NCI-H82 treated with DMSO at 0.1 percent for 48 hours (cell line): ENCODE data around the gene CYP4F8.
A peak's percentile ranks its signal among the peaks of the same experiment; 100 is the strongest.
"Not testable (repeated sequence)": the region's sequence is repeated elsewhere in the genome, so short reads cannot be mapped to it uniquely, and the experiment has no call there.

Source experiments
- DNase-seq: peaks from one replicate; lab custom pipeline; 2025; ENCODE audit not compliant: unreplicated experiment; lab: John Stamatoyannopoulos, UW

CYP4F8 gene

DNA sequence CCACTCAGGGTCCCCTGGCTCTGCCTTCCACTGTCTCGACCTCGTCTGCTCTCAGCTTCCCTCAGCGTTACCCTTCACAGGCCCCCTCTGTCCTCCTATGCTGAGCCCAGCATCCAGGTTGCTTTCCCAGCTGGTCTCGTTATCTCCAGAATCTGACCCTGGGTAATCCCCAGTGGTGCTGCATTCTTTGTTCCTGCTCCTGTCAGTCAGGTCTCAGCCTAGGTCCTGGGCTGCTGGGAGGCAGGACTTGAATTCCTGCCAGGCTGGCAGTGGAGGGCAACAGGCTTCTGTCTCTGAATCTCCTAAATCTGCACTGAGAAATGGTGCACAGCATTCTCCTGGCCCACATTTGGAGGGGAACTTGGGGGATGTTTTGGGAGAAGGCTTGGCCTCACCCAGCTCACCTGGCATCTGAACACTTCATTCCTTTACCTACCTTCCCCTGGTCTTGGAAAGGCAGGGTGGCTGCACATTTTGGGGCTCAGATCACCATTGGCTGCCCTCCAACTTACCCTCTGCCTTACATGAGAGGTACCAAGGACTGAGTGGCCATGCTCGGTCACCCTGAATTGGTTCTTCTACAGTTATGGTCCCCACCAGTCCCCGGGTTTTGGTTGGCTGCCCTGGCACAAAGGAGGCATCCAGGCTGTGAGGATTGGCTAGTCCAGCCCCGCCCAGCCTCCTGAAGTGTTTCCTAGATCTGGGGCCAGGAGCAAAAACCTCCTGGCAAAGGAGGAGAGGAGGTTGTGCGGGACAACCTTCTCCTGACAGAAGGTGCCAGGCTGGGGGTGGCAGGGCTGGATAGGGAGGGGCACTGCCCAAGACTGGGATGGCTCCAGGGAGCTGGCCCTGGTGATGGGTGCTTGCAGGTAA, at the start of gene CYP4F8:
CYP4F8 (plus strand) TSS at position 712 of the 873 bp plus-strand sequence. CDS start 399 bp downstream, outside the sequence.
- no peak for DNase-seq

GRCh38 chr19:15570420-15570819, 44.6 kb upstream of the CYP4F8 start:
- no peak for DNase-seq

DNA sequence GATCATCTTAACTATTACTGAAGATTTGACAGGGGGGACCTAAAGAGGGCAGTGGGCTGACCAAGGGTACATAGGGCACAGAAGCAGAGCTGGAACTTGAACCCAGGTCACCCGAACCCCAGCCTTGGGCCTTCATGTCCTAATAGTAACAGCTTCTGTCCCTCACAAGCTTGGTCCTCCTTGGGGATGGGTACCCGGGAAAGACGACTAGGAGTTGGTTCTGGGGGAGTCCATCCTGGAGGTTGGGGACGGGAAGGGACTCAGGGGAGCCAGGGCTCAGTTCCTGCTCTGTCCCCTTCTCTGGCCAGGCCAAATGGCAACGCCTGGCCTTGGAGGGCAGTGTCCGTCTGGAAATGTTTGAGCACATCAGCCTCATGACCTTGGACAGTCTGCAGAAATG, 39.6 kb upstream of the CYP4F8 start:
- no peak for DNase-seq

DNA sequence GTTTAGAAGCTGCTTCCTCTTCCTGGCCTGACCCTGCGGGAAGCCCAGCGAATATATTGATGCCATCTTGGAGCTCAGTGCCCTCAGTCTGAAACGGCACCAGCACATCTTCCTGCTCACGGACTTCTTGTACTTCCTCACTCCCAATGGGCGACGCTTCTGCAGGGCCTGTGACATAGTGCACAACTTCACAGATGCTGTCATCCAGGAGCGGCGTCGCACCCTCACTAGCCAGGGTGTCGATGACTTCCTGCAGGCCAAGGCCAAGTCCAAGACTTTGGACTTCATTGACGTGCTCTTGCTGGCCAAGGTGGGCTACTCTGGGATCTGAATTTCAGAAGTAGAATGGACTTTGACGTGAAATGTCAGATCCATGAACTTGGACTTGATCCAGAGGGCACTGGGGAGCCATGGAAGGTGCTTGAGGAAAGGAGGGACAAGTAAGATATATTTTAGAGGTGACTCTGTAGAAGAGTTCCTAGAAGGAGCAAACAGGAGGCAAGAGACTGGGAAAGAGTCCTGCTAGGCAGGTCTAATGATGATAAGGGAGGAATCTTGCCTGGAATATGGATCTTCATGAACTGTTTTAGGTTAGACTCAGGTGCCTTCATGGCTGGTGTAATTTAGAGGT, 38.4 kb upstream of the CYP4F8 start:
- no peak for DNase-seq

GRCh38 chr19:15577184-15577771, 37.7 kb upstream of the CYP4F8 start:
- no peak for DNase-seq

DNA sequence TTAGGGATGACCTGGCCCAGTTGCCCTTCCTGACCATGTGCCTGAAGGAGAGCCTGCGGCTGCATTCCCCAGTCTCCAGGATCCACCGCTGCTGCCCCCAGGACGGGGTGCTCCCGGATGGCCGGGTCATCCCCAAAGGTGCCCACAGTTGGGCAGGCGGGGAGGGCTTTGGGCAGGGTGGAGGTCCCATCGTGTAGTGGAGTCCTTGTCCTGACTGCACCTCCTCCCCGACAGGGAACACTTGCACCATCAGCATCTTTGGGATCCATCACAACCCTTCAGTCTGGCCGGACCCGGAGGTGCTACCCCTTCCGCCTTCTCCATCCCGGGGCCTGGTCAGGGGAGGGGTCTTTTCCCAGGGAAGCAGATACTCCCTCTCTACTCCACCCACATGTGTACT, 31.7 kb upstream of the CYP4F8 start:
- DNase-seq: no peak

- no peak for DNase-seq
These were observed 30.9 kb upstream of the CYP4F8 start for GRCh38 chr19:15584095-15584494.

DNA sequence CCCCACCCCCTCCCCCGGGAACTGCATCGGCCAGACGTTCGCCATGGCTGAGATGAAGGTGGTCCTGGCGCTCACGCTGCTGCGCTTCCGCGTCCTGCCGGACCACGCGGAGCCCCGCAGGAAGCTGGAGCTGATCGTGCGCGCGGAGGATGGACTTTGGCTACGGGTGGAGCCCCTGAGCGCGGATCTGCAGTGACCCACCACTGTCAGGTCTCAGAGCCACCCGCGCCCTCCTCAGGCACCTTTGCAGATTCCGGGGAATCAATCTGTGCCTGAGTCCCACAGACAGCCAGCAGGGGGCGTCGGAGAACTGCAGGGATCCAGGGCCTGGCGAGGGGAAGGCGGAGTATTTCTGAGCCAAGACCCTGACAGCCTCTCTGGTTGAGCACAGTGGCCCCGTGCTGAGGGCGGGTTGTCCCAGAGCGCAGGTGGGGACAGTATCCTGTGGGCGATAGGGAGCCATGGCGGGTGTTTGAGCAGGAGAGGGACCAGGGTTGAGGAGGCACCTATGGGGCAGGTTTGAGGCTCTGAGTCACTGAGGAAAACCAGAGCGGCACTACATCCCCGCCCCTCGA, 30.4 kb upstream of the CYP4F8 start:
- peak; percentile 23 for DNase-seq

GRCh38 chr19:15587663-15588062, 27.4 kb upstream of the CYP4F8 start:
- no peak for DNase-seq

DNA sequence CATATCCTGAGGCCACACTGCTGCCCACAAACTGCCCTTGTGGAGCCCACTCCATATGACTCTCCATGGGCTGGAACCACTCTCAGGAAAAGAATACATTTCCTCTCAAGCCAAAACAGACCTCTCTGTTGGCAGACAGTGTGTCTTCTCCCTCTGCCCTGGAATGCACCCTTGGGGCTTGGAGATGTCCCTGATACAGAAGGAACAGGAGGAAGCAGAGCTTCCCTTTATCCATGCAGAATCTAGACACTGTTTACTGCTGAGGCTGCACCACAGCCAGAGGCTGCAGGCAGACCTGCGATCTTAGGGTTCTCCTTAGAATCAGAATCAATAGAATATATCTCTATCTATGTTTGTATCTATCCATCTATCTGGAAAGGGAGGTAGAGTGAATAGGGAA, 26.8 kb upstream of the CYP4F8 start:
- no peak for DNase-seq

- DNase-seq: no peak
These were observed 25.1 kb upstream of the CYP4F8 start for GRCh38 chr19:15589760-15590451.

DNA sequence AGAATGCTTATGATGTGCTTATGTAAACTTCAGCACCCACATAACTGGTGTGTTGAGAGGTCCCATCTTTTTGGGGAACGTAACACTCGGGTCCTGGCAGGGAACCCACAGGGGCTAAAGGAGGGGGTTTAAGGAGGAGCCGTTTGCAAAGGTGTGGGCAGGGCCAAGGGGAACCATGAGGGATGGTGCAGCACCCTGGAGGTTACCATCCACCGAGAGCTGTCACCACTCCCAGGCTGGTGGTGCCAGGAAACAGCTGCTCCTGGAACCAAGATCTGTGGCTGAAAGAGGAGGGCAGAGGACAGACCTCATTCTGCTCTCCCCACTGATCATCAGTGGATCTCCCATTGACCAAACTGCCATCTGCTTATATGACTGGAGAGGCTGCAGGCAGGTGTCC, 23.2 kb upstream of the CYP4F8 start:
- DNase-seq: no peak

GRCh38 chr19:15592506-15592905, 22.5 kb upstream of the CYP4F8 start:
- not testable (repeated sequence) for DNase-seq

DNA sequence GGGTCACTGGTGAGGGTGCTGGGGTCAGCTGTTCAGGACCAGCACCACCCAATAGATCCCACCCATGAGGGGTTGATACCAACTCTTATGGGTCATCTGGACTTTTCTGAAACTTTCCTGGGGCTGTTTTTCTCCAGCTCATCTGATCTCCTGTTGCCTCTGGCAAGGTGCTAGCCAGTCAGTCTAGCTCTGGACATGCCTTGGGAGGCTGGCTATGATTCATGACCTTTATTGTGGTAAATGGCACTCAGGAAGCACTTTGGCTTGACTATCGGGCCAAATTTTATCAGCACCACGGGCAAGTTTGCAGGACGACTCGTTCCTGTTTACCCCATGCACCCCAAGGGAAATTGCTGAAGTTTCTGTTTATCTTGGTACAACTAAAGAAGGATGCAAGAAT, 21.3 kb upstream of the CYP4F8 start:
- not testable (repeated sequence) for DNase-seq

DNA sequence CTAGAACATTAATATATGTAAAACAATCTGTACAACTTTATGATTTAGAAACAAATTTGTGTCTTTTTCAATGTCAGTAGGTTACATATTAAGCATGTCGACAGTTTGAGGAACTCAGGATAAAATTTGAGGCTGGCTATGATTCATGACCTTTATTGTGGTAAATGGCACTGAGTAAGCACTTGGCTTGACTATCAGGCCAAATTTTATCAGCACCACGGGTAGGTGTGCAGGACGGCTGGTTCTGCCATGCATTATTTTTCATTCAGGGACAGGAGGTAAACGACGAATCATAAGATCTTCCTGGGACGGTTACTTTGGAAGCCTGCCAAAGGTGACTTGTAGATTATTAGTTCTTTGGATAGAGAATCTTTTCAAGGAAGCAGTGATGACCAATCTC, 19.9 kb upstream of the CYP4F8 start:
- DNase-seq: no peak

DNA sequence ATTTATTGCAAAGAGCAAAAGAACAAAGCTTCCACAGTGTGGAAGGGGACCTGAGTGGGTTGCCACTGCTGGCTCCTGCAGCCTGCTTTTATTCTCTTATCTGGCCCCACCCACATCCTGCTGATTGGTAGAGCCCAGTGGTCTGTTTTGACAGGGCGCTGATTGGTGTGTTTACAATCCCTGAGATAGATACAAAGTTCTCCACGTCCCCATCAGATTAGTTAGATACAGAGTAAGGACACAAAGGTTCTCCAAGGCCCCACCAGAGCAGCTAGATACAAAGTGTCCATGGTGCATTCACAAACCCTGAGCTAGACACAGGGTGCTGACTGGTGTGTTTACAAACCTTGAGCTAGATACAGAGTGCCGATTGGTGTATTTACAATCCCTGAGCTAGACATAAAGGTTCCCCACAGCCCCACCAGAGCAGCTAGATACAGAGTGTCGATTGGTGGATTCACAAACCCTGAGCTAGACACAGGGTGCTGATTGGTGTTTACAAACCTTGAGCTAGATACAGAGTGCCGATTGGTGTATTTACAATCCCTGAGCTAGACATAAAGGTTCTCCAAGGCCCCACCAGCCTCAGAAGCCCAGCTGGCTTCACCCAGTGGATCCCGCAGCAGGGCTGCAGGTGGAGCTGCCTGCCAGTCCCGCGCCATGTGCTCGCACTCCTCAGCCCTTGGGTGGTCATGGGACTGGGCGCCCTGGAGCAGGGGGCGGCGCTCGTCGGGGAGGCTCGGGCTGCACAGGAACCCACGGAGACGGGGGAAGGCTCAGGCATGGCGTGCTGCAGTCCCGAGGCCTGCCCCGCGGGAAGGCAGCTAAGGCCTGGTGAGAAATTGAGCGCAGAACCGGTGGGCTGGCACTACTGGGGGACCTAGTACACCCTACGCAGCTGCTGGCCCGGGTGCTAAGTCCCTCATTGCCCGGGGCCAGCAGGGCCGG, 6.8 kb upstream of the CYP4F8 start:
- not testable (repeated sequence) for DNase-seq

GRCh38 chr19:15609261-15609660, 5.8 kb upstream of the CYP4F8 start:
- no peak for DNase-seq

GRCh38 chr19:15612342-15612741, 2.7 kb upstream of the CYP4F8 start:
- no peak for DNase-seq

DNA sequence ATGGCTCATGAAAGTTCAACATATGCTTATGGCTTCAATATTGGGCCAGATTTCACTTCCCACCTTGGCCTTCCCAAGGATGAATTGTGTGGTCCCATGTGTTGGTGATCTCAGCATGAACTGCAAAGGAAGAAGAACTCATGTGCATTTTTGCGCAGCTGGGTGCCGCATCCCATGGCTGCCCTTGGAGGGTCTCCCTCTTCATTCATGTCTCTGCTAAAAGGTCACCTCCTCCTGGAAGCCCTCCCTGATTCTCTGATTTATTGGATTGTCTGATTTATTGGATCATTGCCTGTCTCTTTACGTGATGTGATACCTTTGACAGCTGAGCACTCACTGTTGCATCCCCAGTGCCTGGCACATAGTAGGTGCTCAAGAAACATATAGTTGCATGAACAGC, 1.7 kb upstream of the CYP4F8 start:
- DNase-seq: no peak

GRCh38 chr19:15615526-15615925, 508 bp downstream of the CYP4F8 start:
- DNase-seq: no peak
